Measurements from ENCODE around the gene CHD6. TPM values are rescaled to one million over a fixed set of nuclear protein-coding genes. Genes with fewer than 3 reads are reported as not detected.
A peak's percentile ranks its signal among the peaks of the same experiment; 100 is the strongest.

The CHD6 gene
- total and polyA plus RNA-seq, 8 donors, result 9.8 to 32.6 (median 19.5) TPM

DNA sequence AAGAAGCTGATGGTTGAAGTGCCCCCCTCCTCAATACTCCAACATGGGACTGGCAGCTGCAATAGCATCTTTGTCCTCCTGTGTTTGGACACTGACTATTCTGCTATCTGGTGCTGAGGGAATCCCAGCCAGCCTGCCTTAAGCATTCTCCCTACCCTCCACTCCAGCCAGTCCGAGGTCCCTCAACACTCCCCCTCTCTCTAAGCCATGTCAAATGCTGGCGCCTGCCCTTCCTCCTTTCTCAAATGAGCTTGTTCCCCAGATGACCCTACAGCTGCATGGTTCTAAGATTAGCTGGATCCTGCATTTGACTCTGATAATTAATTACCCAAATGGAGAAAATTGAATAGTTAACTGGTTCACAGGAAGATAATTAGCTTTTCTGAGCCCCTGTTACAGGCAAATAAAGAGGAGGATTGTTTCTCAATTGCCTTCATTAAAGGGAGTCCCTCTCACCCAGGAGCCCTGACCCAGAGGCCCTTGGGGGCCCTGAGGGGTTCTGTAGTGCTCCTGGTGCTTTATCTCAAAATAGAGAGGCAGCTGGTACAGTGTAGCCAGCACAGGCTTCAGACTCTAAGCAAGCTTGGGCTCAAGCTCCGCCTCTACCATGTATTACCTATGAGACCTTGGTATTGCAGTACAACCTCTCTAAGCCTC is 37.9 kb upstream of the CHD6 start:
- Histone ChIP-seq H3K27ac (no peak overlapping the region), H3K4me1 (peaks cover 0 to 4% (median 0%) of the 10 kb centered on the region in 3 donors), H3K4me3 (no peak overlapping the region), H3K9me3 (no peaks in the 10 kb centered on the region), H3K36me3 (no peaks in the 10 kb centered on the region), H3K27me3 (no peaks in the 10 kb centered on the region)
- TF ChIP-seq, protein P1, sequence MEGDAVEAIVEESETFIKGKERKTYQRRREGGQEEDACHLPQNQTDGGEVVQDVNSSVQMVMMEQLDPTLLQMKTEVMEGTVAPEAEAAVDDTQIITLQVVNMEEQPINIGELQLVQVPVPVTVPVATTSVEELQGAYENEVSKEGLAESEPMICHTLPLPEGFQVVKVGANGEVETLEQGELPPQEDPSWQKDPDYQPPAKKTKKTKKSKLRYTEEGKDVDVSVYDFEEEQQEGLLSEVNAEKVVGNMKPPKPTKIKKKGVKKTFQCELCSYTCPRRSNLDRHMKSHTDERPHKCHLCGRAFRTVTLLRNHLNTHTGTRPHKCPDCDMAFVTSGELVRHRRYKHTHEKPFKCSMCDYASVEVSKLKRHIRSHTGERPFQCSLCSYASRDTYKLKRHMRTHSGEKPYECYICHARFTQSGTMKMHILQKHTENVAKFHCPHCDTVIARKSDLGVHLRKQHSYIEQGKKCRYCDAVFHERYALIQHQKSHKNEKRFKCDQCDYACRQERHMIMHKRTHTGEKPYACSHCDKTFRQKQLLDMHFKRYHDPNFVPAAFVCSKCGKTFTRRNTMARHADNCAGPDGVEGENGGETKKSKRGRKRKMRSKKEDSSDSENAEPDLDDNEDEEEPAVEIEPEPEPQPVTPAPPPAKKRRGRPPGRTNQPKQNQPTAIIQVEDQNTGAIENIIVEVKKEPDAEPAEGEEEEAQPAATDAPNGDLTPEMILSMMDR (IDR thresholded peaks at IDR 0.05), result no peak
- FAIRE-seq, result no peak
- DNase-seq, result no peak
- no peak for ATAC-seq
- intact Hi-C loops (cut with DNase I), result no loop called here
- 73 to 75% methylated on average over 3 of the region's 3 CpGs for WGBS, 2 donors

DNA sequence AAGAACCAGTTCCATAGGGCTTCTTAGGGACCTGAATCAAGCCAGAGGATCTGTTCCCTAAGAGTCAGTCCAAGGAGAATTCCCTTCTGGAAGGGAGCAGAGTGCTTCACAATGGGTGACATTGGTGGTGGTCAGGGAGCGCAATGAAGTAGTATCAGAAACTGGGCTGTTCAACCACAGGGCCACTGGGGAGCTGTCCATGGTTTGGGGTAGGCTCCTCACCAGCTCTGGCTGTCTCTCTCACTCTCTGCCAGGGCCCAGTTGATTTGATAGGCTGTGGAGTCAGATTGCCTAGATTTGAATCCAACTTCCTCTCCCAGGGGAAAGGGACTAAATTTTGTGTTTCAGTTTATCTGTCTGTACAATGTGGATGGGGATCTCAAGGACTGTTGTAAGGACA is 36.7 kb upstream of the CHD6 start:
- no peak overlapping the region for H3K27ac ChIP-seq
- intact Hi-C loops (cut with DNase I), result no loop called here
- DNase-seq (no peak), ATAC-seq (peak in 1 of 4 donors; percentile 54), FAIRE-seq (no peak)
- H3K27me3 ChIP-seq, result no peaks in the 10 kb centered on the region
- H3K4me1 ChIP-seq, result peaks cover 0 to 14% (median 0%) of the 10 kb centered on the region in 3 donors
- H3K36me3 ChIP-seq, result no peaks in the 10 kb centered on the region
- no peaks in the 10 kb centered on the region for H3K9me3 ChIP-seq
- 82 to 89% methylated on average over 1 of the region's 1 CpG for WGBS, 2 donors
- TF ChIP-seq, protein P1 (IDR thresholded peaks at IDR 0.05), result no peak
- no peak overlapping the region for H3K4me3 ChIP-seq

DNA sequence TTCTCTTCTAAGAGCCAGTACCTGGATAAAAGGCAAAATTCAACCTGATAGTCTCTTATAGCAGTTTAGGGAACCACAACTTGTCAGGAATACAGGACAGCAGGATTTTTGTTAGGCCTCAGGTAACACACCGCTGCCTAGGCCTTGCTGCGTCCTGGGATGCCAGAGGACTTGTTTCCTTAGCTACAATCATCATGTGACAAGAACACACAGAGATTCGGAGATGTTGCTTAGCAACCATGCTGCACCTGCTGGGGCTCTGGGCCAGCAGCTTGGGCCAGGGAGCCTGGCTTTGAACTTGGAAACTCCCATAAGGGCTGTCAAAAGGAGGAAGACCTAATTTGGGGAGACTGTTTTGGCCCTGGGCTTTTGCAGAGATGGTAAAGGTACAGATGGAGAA is 36.1 kb upstream of the CHD6 start:
- Histone ChIP-seq H3K27ac (no peak overlapping the region), H3K4me3 (no peak overlapping the region), H3K9me3 (no peaks in the 10 kb centered on the region), H3K27me3 (no peaks in the 10 kb centered on the region), H3K36me3 (no peaks in the 10 kb centered on the region), H3K4me1 (peaks cover 0 to 18% (median 0%) of the 10 kb centered on the region in 3 donors)
- TF ChIP-seq, protein P1 (IDR thresholded peaks at IDR 0.05), result no peak
- DNase-seq (peak in 3 of 6 donors; percentile 27 to 63 (median 52)), ATAC-seq (peak; percentile 53 to 77 (median 69)), FAIRE-seq (no peak)
- intact Hi-C loops (cut with DNase I), result no loop called here
- WGBS, 2 donors, result 29 to 30% methylated on average over 3 of the region's 3 CpGs

DNA sequence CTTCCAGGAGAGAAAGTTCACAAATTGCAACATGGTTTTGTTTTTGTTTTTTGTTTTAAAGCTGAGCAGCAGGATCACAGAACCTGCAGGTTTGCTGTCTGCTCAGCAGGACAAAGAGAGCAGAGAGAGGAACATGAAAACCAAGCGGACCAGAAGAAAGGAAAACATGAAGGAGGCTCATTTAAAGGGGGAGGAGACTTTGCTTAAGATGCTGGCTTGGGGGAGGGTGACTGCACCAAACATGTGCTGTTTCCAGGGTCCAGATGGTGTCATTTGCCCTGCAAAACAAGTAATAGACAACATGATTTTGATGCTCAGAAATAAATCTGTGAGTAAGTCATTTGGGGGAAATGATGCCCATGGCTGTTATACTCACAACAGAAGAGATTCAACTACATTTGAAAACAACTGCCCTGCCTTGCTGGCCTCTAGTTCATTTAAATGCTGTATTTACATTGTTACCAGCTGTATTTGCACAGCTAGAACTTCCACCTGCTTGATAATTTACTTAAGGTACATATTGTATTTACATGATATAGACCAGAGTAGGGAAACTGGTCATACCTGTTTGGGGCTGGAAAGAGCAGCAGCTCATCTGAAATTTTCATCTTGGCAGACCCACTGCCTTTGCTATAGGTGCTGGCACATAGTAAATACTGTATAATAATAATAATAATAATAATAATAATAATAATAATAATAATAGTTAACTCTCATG is 32.2 kb upstream of the CHD6 start:
- Histone ChIP-seq H3K27me3 (no peaks in the 10 kb centered on the region), H3K27ac (peak overlapping the region in 1 of 4 donors; percentile 22), H3K36me3 (no peaks in the 10 kb centered on the region), H3K4me3 (no peak overlapping the region), H3K4me1 (peaks cover 0 to 18% (median 0%) of the 10 kb centered on the region in 3 donors), H3K9me3 (no peaks in the 10 kb centered on the region)
- TF ChIP-seq, protein P1 (IDR thresholded peaks at IDR 0.05), result no peak
- peak in 3 of 6 donors; percentile 12 to 49 (median 25) for DNase-seq
- intact Hi-C loops (cut with DNase I), result no loop called here
- ATAC-seq, result peak; percentile 61 to 84 (median 76)
- 27 to 32% methylated on average over 1 of the region's 1 CpG for WGBS, 2 donors
- FAIRE-seq, result no peak

DNA sequence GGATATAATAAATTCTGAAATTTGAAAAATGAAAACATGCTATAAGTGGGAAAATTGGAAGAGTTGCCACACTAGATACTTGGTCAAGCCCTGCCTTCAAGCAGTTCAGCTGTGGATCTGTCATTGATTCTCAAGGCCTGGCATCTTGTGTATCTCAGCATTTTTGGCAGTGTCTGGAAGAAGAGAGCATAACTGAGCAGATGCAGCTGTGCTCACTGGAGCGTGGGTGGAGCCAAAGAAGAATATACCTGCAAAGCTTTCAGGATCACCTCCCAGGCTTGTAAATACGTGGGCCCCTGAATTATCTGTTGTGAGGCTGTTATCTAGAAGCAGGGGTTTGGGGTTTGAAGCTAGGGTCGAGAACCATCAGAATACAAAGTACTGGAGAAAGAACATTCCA is 31.3 kb upstream of the CHD6 start:
- Histone ChIP-seq H3K27ac (peak overlapping the region in 1 of 4 donors; percentile 22), H3K4me3 (no peak overlapping the region), H3K9me3 (no peaks in the 10 kb centered on the region), H3K4me1 (peaks cover 0 to 18% (median 0%) of the 10 kb centered on the region in 3 donors), H3K27me3 (no peaks in the 10 kb centered on the region), H3K36me3 (no peaks in the 10 kb centered on the region)
- ATAC-seq (no peak), DNase-seq (no peak), FAIRE-seq (no peak)
- WGBS, 2 donors, result 46% methylated on average over 3 of the region's 3 CpGs
- intact Hi-C loops (cut with DNase I), result no loop called here
- TF ChIP-seq, protein P1 (IDR thresholded peaks at IDR 0.05), result no peak

Data from pancreas (tissue), 10 donors.